ENCODE data around the gene ADGRB3.

The ADGRB3 gene

DNA sequence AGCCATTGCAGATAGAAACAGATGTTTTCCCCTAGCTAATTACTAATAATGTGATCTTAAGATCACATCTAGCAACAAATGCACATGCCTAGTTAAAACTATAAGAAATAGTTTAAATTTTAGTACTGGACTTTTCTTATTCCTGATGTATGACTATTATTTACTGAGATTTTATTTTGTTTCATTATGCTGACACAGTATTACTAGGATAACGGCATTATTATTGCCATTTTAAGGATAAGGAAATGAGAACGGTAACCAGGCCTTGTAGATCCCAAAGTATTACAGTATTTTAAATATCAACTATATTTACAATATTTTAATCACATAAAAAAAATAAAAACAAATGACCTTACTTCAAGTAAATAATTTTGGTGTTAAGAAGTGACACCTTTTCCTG lies 240.3 kb downstream of the ADGRB3 start:
- no peak for TF ChIP-seq NFIC (IDR thresholded peaks at IDR 0.05)
- no peak for TF ChIP-seq TEAD4 (IDR thresholded peaks at IDR 0.05)
- TF ChIP-seq YY1 (IDR thresholded peaks at IDR 0.05; ENCODE audit: low read depth): no peak
- no peak for TF ChIP-seq TAF1 (IDR thresholded peaks at IDR 0.05; ENCODE audit: low read depth)
- no peak for TF ChIP-seq ZBTB7A (IDR thresholded peaks at IDR 0.05; ENCODE audit: low read depth)
- TF ChIP-seq EGR1 (IDR thresholded peaks at IDR 0.05): no peak
- TF ChIP-seq CEBPB (IDR thresholded peaks at IDR 0.05): no peak
- TF ChIP-seq, protein P1, sequence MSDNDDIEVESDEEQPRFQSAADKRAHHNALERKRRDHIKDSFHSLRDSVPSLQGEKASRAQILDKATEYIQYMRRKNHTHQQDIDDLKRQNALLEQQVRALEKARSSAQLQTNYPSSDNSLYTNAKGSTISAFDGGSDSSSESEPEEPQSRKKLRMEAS (IDR thresholded peaks at IDR 0.05): no peak
- no peak for TF ChIP-seq CREB1 (IDR thresholded peaks at IDR 0.05; ENCODE audit: low read depth)

DNA sequence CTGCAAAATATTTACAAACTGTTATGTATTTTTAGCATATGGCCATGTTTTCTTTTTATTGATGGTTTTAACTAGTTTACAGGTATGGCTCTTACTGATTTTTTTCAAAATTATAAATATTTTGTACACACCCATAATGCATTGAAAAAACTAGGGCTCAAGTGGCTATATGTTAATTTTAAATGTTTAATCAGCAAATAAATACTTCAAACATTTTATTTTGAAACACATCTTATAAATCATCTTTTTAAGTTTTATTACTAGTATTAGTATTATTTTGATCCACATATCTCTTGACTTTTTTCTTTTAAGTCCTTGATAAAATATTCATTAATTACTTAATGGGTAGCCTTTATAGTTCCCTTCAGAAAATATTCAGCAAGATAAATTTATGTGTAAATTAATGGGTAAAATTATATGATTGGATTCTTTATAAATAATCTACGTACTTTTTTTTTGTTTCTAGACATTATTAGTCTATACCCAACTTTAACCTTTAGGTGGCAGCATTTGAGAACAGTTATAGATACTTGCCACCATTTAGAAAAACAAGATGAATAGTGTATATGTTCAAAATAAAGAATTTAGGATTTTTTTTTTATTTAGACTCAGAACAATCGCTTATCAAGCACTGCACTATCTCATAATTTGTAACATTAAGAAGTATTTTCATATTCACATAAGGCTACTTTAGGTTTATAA lies 241.9 kb downstream of the ADGRB3 start:
- peak; percentile 56 for TF ChIP-seq RAD21 (IDR thresholded peaks at IDR 0.05; ENCODE audit: low read depth)
- no peak for TF ChIP-seq REST (IDR thresholded peaks at IDR 0.05; ENCODE audit: low read depth)

- TF ChIP-seq NFIC (IDR thresholded peaks at IDR 0.05): no peak
- TF ChIP-seq EP300 (IDR thresholded peaks at IDR 0.05; ENCODE audit: borderline replicate concordance): no peak
- no peak for TF ChIP-seq EGR1 (IDR thresholded peaks at IDR 0.05)
- TF ChIP-seq ZBTB7A (IDR thresholded peaks at IDR 0.05; ENCODE audit: low read depth): no peak
- no peak for TF ChIP-seq TCF12 (IDR thresholded peaks at IDR 0.05; ENCODE audit: low read depth)
- TF ChIP-seq USF1 (IDR thresholded peaks at IDR 0.05): no peak
- no peak for TF ChIP-seq REST (IDR thresholded peaks at IDR 0.05; ENCODE audit: low read depth)
- no peak for TF ChIP-seq TAF1 (IDR thresholded peaks at IDR 0.05; ENCODE audit: low read depth)
- no peak for TF ChIP-seq TEAD4 (IDR thresholded peaks at IDR 0.05)
- no peak for TF ChIP-seq FOXM1 (IDR thresholded peaks at IDR 0.05; ENCODE audit: borderline replicate concordance, low read depth)
- TF ChIP-seq YY1 (IDR thresholded peaks at IDR 0.05; ENCODE audit: low read depth): no peak
- TF ChIP-seq, protein P1 (IDR thresholded peaks at IDR 0.05): no peak
- TF ChIP-seq RAD21 (IDR thresholded peaks at IDR 0.05; ENCODE audit: low read depth): no peak
- TF ChIP-seq CEBPB (IDR thresholded peaks at IDR 0.05): no peak
- no peak for TF ChIP-seq CREB1 (IDR thresholded peaks at IDR 0.05; ENCODE audit: low read depth)
Observed at GRCh38 chr6:68880050-68880813, 245.2 kb downstream of the ADGRB3 start.

- TF ChIP-seq ZBTB7A (IDR thresholded peaks at IDR 0.05; ENCODE audit: low read depth) (no peak), NFIC (IDR thresholded peaks at IDR 0.05) (no peak), FOXM1 (IDR thresholded peaks at IDR 0.05; ENCODE audit: borderline replicate concordance, low read depth) (no peak), EP300 (IDR thresholded peaks at IDR 0.05; ENCODE audit: borderline replicate concordance) (no peak), USF1 (IDR thresholded peaks at IDR 0.05) (no peak), YY1 (IDR thresholded peaks at IDR 0.05; ENCODE audit: low read depth) (no peak), TEAD4 (IDR thresholded peaks at IDR 0.05) (no peak), EGR1 (IDR thresholded peaks at IDR 0.05) (no peak), CREB1 (IDR thresholded peaks at IDR 0.05; ENCODE audit: low read depth) (no peak), TCF12 (IDR thresholded peaks at IDR 0.05; ENCODE audit: low read depth) (no peak), RAD21 (IDR thresholded peaks at IDR 0.05; ENCODE audit: low read depth) (no peak), TAF1 (IDR thresholded peaks at IDR 0.05; ENCODE audit: low read depth) (no peak), REST (IDR thresholded peaks at IDR 0.05; ENCODE audit: low read depth) (no peak), CEBPB (IDR thresholded peaks at IDR 0.05) (no peak)
- TF ChIP-seq, protein P1 (IDR thresholded peaks at IDR 0.05): no peak
Observed at GRCh38 chr6:68891419-68891818, 256.3 kb downstream of the ADGRB3 start.

All from Ishikawa (cell line).